Subcutaneous adipose tissue (tissue), 4 donors: ENCODE measurements around the gene MYH9. TPM values are rescaled to one million over a fixed set of nuclear protein-coding genes. Genes with fewer than 3 reads are reported as not detected.

ENCODE experiments used
- CTCF ChIP-seq: fragments of 450-650 bp; IDR thresholded peaks from one replicate; pipeline ENCODE4 v1.5.1; 2016; ENCODE audit warnings: low read depth, mild to moderate bottlenecking, control low read depth, antibody characterized with exemption, moderate library complexity
- total RNA-seq, 4 donors: library from RNA; depleted of rRNA; stranded (reverse); fragments of >200 nt; gene quantifications; one replicate each; pipeline ENCODE4 v1.1.0, GENCODE V29; 2016

MYH9 gene
- total RNA-seq, 4 donors from 2014 or later = 187 to 410 (median 233) TPM

- no peak for TF ChIP-seq CTCF
Observed at GRCh38 chr22:36249160-36249559, 138.6 kb downstream of the MYH9 start.

GRCh38 chr22:36247955-36248354 lies 139.8 kb downstream of the MYH9 start:
- no peak for TF ChIP-seq CTCF

GRCh38 chr22:36246718-36247117 lies 141.0 kb downstream of the MYH9 start:
- TF ChIP-seq CTCF = no peak

DNA sequence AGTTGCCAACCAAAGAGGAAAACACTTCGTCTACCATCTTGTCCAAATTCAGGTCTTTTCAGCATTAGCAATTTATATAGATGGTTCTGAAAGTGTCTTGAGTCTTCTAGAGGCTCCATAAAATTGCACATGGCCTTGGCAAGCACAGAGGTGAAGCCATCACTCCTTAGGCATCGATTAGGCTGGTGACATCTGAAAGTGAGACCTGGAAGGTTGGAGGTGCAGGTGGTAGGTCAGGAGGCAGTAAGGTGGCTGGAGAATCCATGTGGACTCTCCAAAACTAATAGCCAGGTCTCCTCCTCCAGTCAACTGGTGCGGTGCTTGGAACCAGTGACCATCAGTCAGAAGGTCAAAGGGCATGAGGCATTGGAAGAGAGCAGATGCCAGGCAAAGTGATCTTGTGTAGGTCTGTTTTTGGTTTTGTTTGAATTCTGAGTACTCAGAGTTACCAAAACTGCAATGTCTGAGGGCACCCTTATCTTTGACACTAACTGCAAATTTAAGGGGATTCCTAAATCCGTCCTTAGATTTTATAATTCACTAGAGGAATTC lies 141.9 kb downstream of the MYH9 start:
- no peak for TF ChIP-seq CTCF

- no peak for TF ChIP-seq CTCF
Observed at GRCh38 chr22:36244522-36245391, 143.0 kb downstream of the MYH9 start.

- TF ChIP-seq CTCF = no peak
Observed at GRCh38 chr22:36243986-36244385, 143.8 kb downstream of the MYH9 start.

DNA sequence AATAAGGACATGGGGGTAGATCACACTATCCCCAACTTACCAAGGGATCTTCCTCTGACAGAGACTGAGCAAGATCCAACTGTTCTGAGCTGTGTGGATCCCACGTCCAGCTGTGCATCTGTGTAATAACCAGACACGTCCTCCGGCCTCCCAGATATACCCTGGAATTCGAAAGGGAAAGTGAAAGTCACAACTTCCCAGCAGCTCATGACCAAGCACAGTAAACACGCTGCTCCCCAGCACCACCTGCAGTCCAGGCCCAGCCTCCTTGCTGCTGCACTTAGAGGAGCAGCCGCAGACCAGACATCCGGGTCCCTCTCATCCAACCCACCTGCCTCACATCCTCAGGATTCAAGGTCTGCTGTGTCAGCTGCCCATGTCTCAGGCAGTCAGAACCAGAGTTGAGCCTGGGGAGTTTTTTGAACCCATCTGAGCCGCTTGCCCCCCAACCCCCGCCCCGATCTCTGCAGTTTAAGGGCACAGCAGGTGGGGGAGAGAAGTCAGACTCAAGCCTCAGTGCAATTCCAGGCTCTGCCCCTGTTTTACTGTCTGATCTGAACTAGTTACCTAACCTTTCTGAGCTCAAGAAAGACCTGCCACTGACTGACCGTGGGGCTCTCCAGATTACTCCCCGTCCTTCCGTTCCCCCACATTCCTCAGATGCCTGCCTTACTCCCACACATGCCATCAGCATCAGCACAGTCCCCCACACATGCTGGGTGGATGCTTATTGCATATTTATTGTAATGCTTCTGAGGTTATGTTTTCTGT lies 148.2 kb downstream of the MYH9 start, which contains the start of gene APOL2:
APOL2 (minus strand) TSS at position 127 of the 771 bp plus-strand sequence. CDS start 6,365 bp downstream, outside the sequence.
- no peak for TF ChIP-seq CTCF
